GM23248 (cell line): ENCODE data around the gene MBTPS1. TPM values are rescaled to one million over a fixed set of nuclear protein-coding genes. Genes with fewer than 3 reads are reported as not detected.

Experiments used
- DNase-seq: peaks from one replicate; pipeline ENCODE4 v3.0.0-alpha.2; 2015
- H2AFZ ChIP-seq: fragments of 200-600 bp; sonication (generic); 2 replicates; pipeline ENCODE4 v1.6.1; 2016; ENCODE audit warnings: antibody characterized with exemption
- H3F3A ChIP-seq: fragments of 200-600 bp; sonication (generic); 2 replicates; pipeline ENCODE4 v1.6.1; 2016; ENCODE audit warnings: mild to moderate bottlenecking, antibody characterized with exemption, mixed run types; ENCODE audit not compliant: insufficient read depth
- H3K27ac ChIP-seq: fragments of 200-600 bp; sonication (generic); 2 replicates; pipeline ENCODE4 v1.5.1; 2016; ENCODE audit warnings: mild to moderate bottlenecking
- H3K27me3 ChIP-seq: fragments of 200-600 bp; sonication (generic); replicated peaks from 2 replicates; pipeline ENCODE4 v1.6.1; 2016; ENCODE audit warnings: mild to moderate bottlenecking; ENCODE audit not compliant: insufficient read depth
- H3K36me3 ChIP-seq: fragments of 200-600 bp; sonication (generic); 2 replicates; pipeline ENCODE4 v1.6.1; 2016; ENCODE audit warnings: low read depth, mild to moderate bottlenecking
- H3K4me1 ChIP-seq: fragments of 200-600 bp; sonication (generic); 2 replicates; pipeline ENCODE4 v1.6.1; 2016; ENCODE audit warnings: mild to moderate bottlenecking; ENCODE audit not compliant: insufficient read depth
- H3K4me2 ChIP-seq: fragments of 200-600 bp; sonication (generic); one replicate; pipeline ENCODE4 v1.6.1; 2016; ENCODE audit warnings: mild to moderate bottlenecking; ENCODE audit not compliant: unreplicated experiment
- H3K4me3 ChIP-seq: fragments of 200-600 bp; sonication (generic); 2 replicates; pipeline ENCODE4 v1.5.1; 2016; ENCODE audit warnings: mild to moderate bottlenecking
- H3K79me2 ChIP-seq: fragments of 200-600 bp; sonication (generic); 2 replicates; pipeline ENCODE4 v1.6.1; 2016; ENCODE audit warnings: mild to moderate bottlenecking; ENCODE audit not compliant: insufficient read depth
- H3K9ac ChIP-seq: fragments of 200-600 bp; sonication (generic); 2 replicates; pipeline ENCODE4 v1.6.1; 2016; ENCODE audit warnings: mild to moderate bottlenecking
- H3K9me2 ChIP-seq: fragments of 200-600 bp; sonication (generic); 2 replicates; pipeline ENCODE4 v1.6.1; 2016; ENCODE audit warnings: mixed run types, mild to moderate bottlenecking, moderate library complexity; ENCODE audit not compliant: insufficient read depth
- H3K9me3 ChIP-seq: fragments of 200-600 bp; sonication (generic); one replicate; pipeline ENCODE4 v1.6.1; 2017; ENCODE audit warnings: low read depth
- H4K20me1 ChIP-seq: fragments of 200-600 bp; sonication (generic); 2 replicates; pipeline ENCODE4 v1.6.0; 2016; ENCODE audit not compliant: insufficient read depth
- EZH2 ChIP-seq: fragments of 200-600 bp; sonication (generic); IDR thresholded peaks from 2 replicates; pipeline ENCODE4 v1.6.1; 2018; ENCODE audit warnings: antibody characterized with exemption, mild to moderate bottlenecking; ENCODE audit not compliant: insufficient read depth, poor library complexity, severe bottlenecking
- EZH2phosphoT487 ChIP-seq: fragments of 200-600 bp; sonication (generic); IDR thresholded peaks from 2 replicates; pipeline ENCODE4 v1.6.1; 2018; ENCODE audit warnings: antibody characterized with exemption, moderate library complexity, mild to moderate bottlenecking, low read depth; ENCODE audit not compliant: insufficient read depth
- WGBS, 2 experiments: methylation state at CpG; one replicate each; pipeline ENCODE4 v1.1.6; 2015 to 2017; ENCODE audit warnings: low lambda C conversion rate in 2 of 2, low coverage in 1 of 2; ENCODE audit errors: missing lambda C conversion rate in 2 of 2; 5-methylcytosine and 5-hydroxymethylcytosine counted together
- in situ Hi-C: fragments of 300-500 bp; cut with MboI; formaldehyde crosslinking; loops from 2 replicates; pipeline ENCODE4 v1.15.0; 2020
- polyA plus RNA-seq: library from polyadenylated mRNA; unstranded; fragments of >200 nt; fragmentation: Nextera tagmentation; extraction: Ambion mirVana; gene quantifications from 2 replicates; pipeline ENCODE4 v1.2.1, GENCODE V29; 2016
- total RNA-seq: library from RNA; depleted of rRNA; stranded (reverse); fragments of >200 nt; shearing (Covaris generic); gene quantifications from 2 replicates; pipeline ENCODE4 v1.2.3, GENCODE V29; 2014

MBTPS1 gene
- total and polyA plus RNA-seq, 2 experiments from 2014 or later = 84.0 to 95.7 TPM

DNA sequence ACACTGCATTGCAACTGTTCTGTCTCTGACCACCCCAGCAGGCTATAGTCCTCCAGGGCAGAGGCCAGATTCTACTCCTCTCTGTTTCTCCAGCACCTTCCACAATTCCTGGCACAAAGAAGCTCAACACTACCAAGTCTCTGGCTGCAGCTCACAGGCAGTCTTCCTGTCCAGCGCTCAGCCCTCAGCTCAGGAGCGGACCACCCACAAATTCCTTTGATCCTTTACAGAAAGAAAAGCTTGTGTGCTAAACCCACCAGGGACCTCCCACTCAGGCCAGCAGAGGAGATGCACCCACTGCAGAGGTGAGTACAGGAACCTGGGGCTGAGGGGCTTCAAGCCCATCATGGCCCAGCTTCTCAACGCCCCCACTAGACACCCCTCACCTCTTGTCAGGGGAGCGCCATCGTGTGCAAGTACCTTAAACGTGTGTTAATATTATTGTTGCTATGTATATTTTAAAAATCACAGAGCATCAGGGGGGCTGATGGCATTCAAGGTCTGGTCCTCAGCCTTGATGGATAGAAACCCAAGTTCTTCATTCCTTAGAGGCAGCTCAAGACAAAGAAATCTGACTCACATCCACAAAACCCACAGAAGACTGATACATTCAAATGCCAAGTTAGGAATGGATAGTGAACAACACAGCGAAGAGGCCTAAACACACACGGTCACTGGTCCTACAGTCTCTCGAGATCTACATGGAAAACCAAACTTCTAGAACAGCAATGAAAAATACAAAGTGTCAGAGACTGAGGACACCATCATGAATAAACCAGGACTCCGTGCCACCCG lies 19.8 kb upstream of the MBTPS1 start:
- Histone ChIP-seq H3K4me2 (no peak overlapping the region), H3K4me1 (peaks cover 13% of the 10 kb centered on the region), H3F3A (no peaks in the 10 kb centered on the region), H3K4me3 (no peak overlapping the region), H3K9ac (no peak overlapping the region), H3K27me3 (no peaks in the 10 kb centered on the region), H3K79me2 (peaks cover 52% of the 10 kb centered on the region), H3K9me3 (no peaks in the 10 kb centered on the region), H2AFZ (no peak overlapping the region), H4K20me1 (no peaks in the 10 kb centered on the region), H3K27ac (no peak overlapping the region), H3K36me3 (no peaks in the 10 kb centered on the region), H3K9me2 (no peaks in the 10 kb centered on the region)
- 91 to 92% methylated on average over 11 of the region's 11 CpGs for WGBS, 2 experiments
- in situ Hi-C loops = no loop called here
- peak; percentile 9 for DNase-seq
- TF ChIP-seq EZH2phosphoT487 (no peak), EZH2 (no peak)

GRCh38 chr16:84132527-84133285 lies 16.0 kb upstream of the MBTPS1 start:
- H3K27ac ChIP-seq = no peak overlapping the region
- no peaks in the 10 kb centered on the region for H3F3A ChIP-seq
- DNase-seq = no peak
- H3K79me2 ChIP-seq = peaks cover 29% of the 10 kb centered on the region
- WGBS, 2 experiments = 96% methylated on average over 7 of the region's 7 CpGs
- H3K9me3 ChIP-seq = no peaks in the 10 kb centered on the region
- H3K36me3 ChIP-seq = peaks cover 11% of the 10 kb centered on the region; the same call in 1 of the 2 replicates
- no peak overlapping the region for H3K4me2 ChIP-seq
- H3K4me3 ChIP-seq = no peak overlapping the region
- no peak overlapping the region for H3K9ac ChIP-seq
- H3K27me3 ChIP-seq = no peaks in the 10 kb centered on the region
- H2AFZ ChIP-seq = no peak overlapping the region
- in situ Hi-C loops = no loop called here
- TF ChIP-seq EZH2phosphoT487 = no peak
- no peak for TF ChIP-seq EZH2
- no peaks in the 10 kb centered on the region for H3K9me2 ChIP-seq
- H4K20me1 ChIP-seq = no peaks in the 10 kb centered on the region
- no peaks in the 10 kb centered on the region for H3K4me1 ChIP-seq

- H3F3A ChIP-seq = no peaks in the 10 kb centered on the region
- H3K4me2 ChIP-seq = no peak overlapping the region
Observed at GRCh38 chr16:84131117-84131516, 14.4 kb upstream of the MBTPS1 start.

GRCh38 chr16:84124257-84125073 lies 7.7 kb upstream of the MBTPS1 start:
- no peaks in the 10 kb centered on the region for H3K9me3 ChIP-seq
- in situ Hi-C loops = no loop called here
- H3K27ac ChIP-seq = no peak overlapping the region
- H4K20me1 ChIP-seq = no peaks in the 10 kb centered on the region
- no peaks in the 10 kb centered on the region for H3K9me2 ChIP-seq
- TF ChIP-seq EZH2phosphoT487 (no peak), EZH2 (no peak)
- H3K36me3 ChIP-seq = peaks cover 7% of the 10 kb centered on the region; the same call in 1 of the 2 replicates
- no peaks in the 10 kb centered on the region for H3K4me1 ChIP-seq
- WGBS, 2 experiments = 91 to 95% methylated on average over 7 of the region's 7 CpGs
- H3F3A ChIP-seq = no peaks in the 10 kb centered on the region
- H3K4me2 ChIP-seq = no peak overlapping the region
- no peaks in the 10 kb centered on the region for H3K27me3 ChIP-seq
- no peak overlapping the region for H2AFZ ChIP-seq
- H3K79me2 ChIP-seq = no peaks in the 10 kb centered on the region
- no peak overlapping the region for H3K4me3 ChIP-seq
- no peak for DNase-seq
- no peak overlapping the region for H3K9ac ChIP-seq

More at GRCh38 chr16:84131117-84131516, 14.4 kb upstream of the MBTPS1 start:
- Histone ChIP-seq H3K27me3 (no peaks in the 10 kb centered on the region), H3K9ac (no peak overlapping the region), H3K4me1 (no peaks in the 10 kb centered on the region), H3K9me2 (no peaks in the 10 kb centered on the region), H4K20me1 (no peaks in the 10 kb centered on the region), H3K36me3 (peaks cover 11% of the 10 kb centered on the region; the same call in 1 of the 2 replicates), H3K79me2 (peaks cover 13% of the 10 kb centered on the region; the same call in 1 of the 2 replicates), H3K27ac (no peak overlapping the region), H3K4me3 (no peak overlapping the region), H3K9me3 (no peaks in the 10 kb centered on the region), H2AFZ (no peak overlapping the region)
- WGBS, 2 experiments = 82 to 89% methylated on average over 5 of the region's 5 CpGs
- no peak for DNase-seq
- in situ Hi-C loops = no loop called here
- no peak for TF ChIP-seq EZH2
- TF ChIP-seq EZH2phosphoT487 = no peak
